SK-N-SH treated with all-trans-retinoic acid at 6 μM for 48 hours (cell line): ENCODE results near the gene SKIC2.

ENCODE experiments used
- ATAC-seq: fragments of 200-7000 bp; cut with Tn5 transposase; 3 replicates; pipeline ENCODE4 v1.9.1; 2020; ENCODE audit warnings: mild to moderate bottlenecking, moderate library complexity
- ARNTL ChIP-seq: fragments of 450-650 bp; formaldehyde crosslinking; IDR thresholded peaks from 2 replicates; pipeline ENCODE4 v1.5.0; 2020; ENCODE audit warnings: low read depth, mild to moderate bottlenecking, moderate library complexity, borderline replicate concordance
- BACH2 ChIP-seq: fragments of 250-450 bp; sonication (Bioruptor Pico); IDR thresholded peaks from 2 replicates; pipeline ENCODE4 v1.9.0; 2021; ENCODE audit warnings: mild to moderate bottlenecking, borderline replicate concordance
- CREB5 ChIP-seq: fragments of 250-450 bp; sonication (Bioruptor Pico); IDR thresholded peaks from 2 replicates; pipeline ENCODE4 v1.5.1; 2020; ENCODE audit warnings: low read depth, mild to moderate bottlenecking, moderate library complexity
- CSRNP3 ChIP-seq: fragments of 250-450 bp; sonication (Bioruptor Pico); IDR thresholded peaks from 2 replicates; pipeline ENCODE4 v1.5.1; 2021; ENCODE audit warnings: mild to moderate bottlenecking, moderate library complexity
- GLIS3 ChIP-seq: fragments of 250-450 bp; sonication (Bioruptor Pico); IDR thresholded peaks from 2 replicates; pipeline ENCODE4 v1.5.0; 2020; ENCODE audit warnings: mild to moderate bottlenecking, moderate library complexity
- ISL1 ChIP-seq: fragments of 250-450 bp; sonication (Bioruptor Pico); IDR thresholded peaks from 2 replicates; pipeline ENCODE4 v2.1.2; 2022; ENCODE audit warnings: mild to moderate bottlenecking, moderate library complexity
- OSR1 ChIP-seq: fragments of 250-450 bp; sonication (Bioruptor Pico); IDR thresholded peaks from 2 replicates; pipeline ENCODE4 v1.8.0; 2022; ENCODE audit warnings: moderate library complexity, mild to moderate bottlenecking, inconsistent platforms
- PATZ1 ChIP-seq: fragments of 250-450 bp; sonication (Bioruptor Pico); IDR thresholded peaks from 2 replicates; pipeline ENCODE4 v1.8.0; 2020; ENCODE audit warnings: mild to moderate bottlenecking, moderate library complexity, borderline replicate concordance
- POU6F1 ChIP-seq: fragments of 250-450 bp; sonication (Bioruptor Pico); IDR thresholded peaks from 2 replicates; pipeline ENCODE4 v1.8.0; 2021; ENCODE audit warnings: low read depth, mild to moderate bottlenecking, moderate library complexity, borderline replicate concordance
- PPARA ChIP-seq: fragments of 250-450 bp; sonication (Bioruptor Pico); IDR thresholded peaks from 2 replicates; pipeline ENCODE4 v1.5.0; 2020; ENCODE audit warnings: mild to moderate bottlenecking, borderline replicate concordance
- RARB ChIP-seq: fragments of 250-450 bp; sonication (Bioruptor Pico); IDR thresholded peaks from 2 replicates; pipeline ENCODE4 v1.8.0; 2021; ENCODE audit warnings: mild to moderate bottlenecking, moderate library complexity
- SNAI2 ChIP-seq: fragments of 250-450 bp; sonication (Bioruptor Pico); IDR thresholded peaks from 2 replicates; pipeline ENCODE4 v1.5.0; 2020; ENCODE audit warnings: mild to moderate bottlenecking, moderate library complexity
- TCF4 ChIP-seq: fragments of 250-450 bp; sonication (Bioruptor Pico); IDR thresholded peaks from 2 replicates; pipeline ENCODE4 v1.8.0; 2021; ENCODE audit warnings: mild to moderate bottlenecking, moderate library complexity, borderline replicate concordance
- TOX ChIP-seq: fragments of 250-450 bp; sonication (Bioruptor Pico); IDR thresholded peaks from 2 replicates; pipeline ENCODE4 v1.8.0; 2021; ENCODE audit warnings: mild to moderate bottlenecking, moderate library complexity, borderline replicate concordance
- TSHZ2 ChIP-seq: fragments of 250-450 bp; sonication (Bioruptor Pico); IDR thresholded peaks from 2 replicates; pipeline ENCODE4 v1.5.0; 2020; ENCODE audit warnings: mild to moderate bottlenecking, moderate library complexity
- ZFP3 ChIP-seq: fragments of 250-450 bp; sonication (Bioruptor Pico); IDR thresholded peaks from 2 replicates; pipeline ENCODE4 v1.5.0; 2020; ENCODE audit warnings: mild to moderate bottlenecking, moderate library complexity
- ZFP30 ChIP-seq: fragments of 450-650 bp; formaldehyde crosslinking; IDR thresholded peaks from 2 replicates; pipeline ENCODE4 v1.5.0; 2022; ENCODE audit warnings: mild to moderate bottlenecking, moderate library complexity
- ZNF565 ChIP-seq: fragments of 450-650 bp; formaldehyde crosslinking; conservative IDR thresholded peaks from 2 replicates; pipeline ENCODE4 v1.5.0; 2020; ENCODE audit warnings: low read depth, mild to moderate bottlenecking, moderate library complexity
- ZNF70 ChIP-seq: fragments of 450-650 bp; formaldehyde crosslinking; IDR thresholded peaks from 2 replicates; pipeline ENCODE4 v1.5.0; 2020; ENCODE audit warnings: mild to moderate bottlenecking, moderate library complexity

The SKIC2 gene

GRCh38 chr6:31927863-31928671 lies 30.9 kb upstream of the SKIC2 start (continued):
- TF ChIP-seq ZFP3 (CRISPR knock-in tag) (no peak), TOX (CRISPR knock-in tag) (no peak), CREB5 (CRISPR knock-in tag) (no peak)

GRCh38 chr6:31928672-31928939 lies 30.4 kb upstream of the SKIC2 start:
- no peak for ATAC-seq
- no peak for TF ChIP-seq ISL1
- TF ChIP-seq PATZ1 (CRISPR knock-in tag): no peak
- TF ChIP-seq PPARA (CRISPR knock-in tag): no peak
- no peak for TF ChIP-seq CREB5 (CRISPR knock-in tag)
- TF ChIP-seq ZFP30 (CRISPR knock-in tag): no peak
- no peak for TF ChIP-seq TCF4 (CRISPR knock-in tag)
- TF ChIP-seq OSR1 (CRISPR knock-in tag): no peak
- no peak for TF ChIP-seq TSHZ2 (CRISPR knock-in tag)
- TF ChIP-seq SNAI2: no peak
- TF ChIP-seq BACH2 (CRISPR knock-in tag): no peak
- no peak for TF ChIP-seq ZNF565
- no peak for TF ChIP-seq ARNTL
- TF ChIP-seq POU6F1 (CRISPR knock-in tag): no peak

GRCh38 chr6:31930962-31931361 lies 28.0 kb upstream of the SKIC2 start:
- no peak for ATAC-seq
- TF ChIP-seq TOX (CRISPR knock-in tag): no peak
- TF ChIP-seq GLIS3 (CRISPR knock-in tag): no peak
- no peak for TF ChIP-seq TSHZ2 (CRISPR knock-in tag)
- no peak for TF ChIP-seq ZFP30 (CRISPR knock-in tag)
- no peak for TF ChIP-seq RARB (CRISPR knock-in tag)
- no peak for TF ChIP-seq OSR1 (CRISPR knock-in tag)
- TF ChIP-seq ARNTL: no peak
- no peak for TF ChIP-seq ZNF70 (CRISPR knock-in tag)
- no peak for TF ChIP-seq POU6F1 (CRISPR knock-in tag)
- no peak for TF ChIP-seq SNAI2
- no peak for TF ChIP-seq CSRNP3 (CRISPR knock-in tag)
- TF ChIP-seq CREB5 (CRISPR knock-in tag): no peak
- no peak for TF ChIP-seq BACH2 (CRISPR knock-in tag)
